Stimulated activated CD8-positive, alpha-beta memory T cell treated with anti-CD3 and anti-CD28 coated beads, Interleukin-7, amount 100 ng/mL, for 1 hour (primary cell): Measurements from ENCODE around the gene PBX1.
"Not testable (repeated sequence)": the region's sequence is repeated elsewhere in the genome, so short reads cannot be mapped to it uniquely, and the experiment has no call there.

ENCODE experiments used
- DNase-seq, 2 donors: peaks; one replicate each; pipeline ENCODE4 v3.0.0-alpha.2; 2020; ENCODE audit warnings: low read depth in 2 of 2

Gene PBX1

DNA sequence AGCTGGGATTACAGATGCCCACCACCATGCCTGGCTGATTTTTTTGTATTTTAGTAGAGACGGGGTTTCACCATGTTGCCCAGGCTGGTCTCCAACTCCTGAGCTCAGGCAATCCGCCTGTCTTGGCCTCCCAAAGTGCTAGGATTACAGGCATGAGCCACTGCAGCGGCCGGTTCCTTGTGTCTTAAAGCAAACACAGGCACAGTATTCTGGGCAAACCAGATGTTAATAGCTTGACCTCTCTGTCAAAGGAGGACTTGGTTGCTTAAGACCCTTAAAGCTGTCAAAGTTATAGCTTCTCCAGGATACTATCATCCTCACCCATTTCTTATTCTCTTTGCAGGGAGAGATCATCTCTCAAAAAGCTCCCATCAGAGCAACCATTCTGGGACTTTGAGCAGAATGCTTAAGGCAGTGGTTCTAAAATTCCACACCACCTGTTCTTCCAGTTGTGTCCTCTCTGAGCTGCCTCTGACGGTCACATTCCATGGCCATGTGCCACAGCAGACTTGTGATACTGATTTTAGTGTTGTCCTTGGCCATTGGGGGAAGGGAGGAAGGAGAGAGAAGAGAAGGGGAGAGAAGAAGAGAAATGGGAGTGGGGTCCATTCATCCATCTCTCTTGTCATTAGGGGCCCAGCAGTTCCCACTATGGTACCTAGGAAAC is 81.8 kb downstream of the PBX1 start:
- no peak for DNase-seq

DNA sequence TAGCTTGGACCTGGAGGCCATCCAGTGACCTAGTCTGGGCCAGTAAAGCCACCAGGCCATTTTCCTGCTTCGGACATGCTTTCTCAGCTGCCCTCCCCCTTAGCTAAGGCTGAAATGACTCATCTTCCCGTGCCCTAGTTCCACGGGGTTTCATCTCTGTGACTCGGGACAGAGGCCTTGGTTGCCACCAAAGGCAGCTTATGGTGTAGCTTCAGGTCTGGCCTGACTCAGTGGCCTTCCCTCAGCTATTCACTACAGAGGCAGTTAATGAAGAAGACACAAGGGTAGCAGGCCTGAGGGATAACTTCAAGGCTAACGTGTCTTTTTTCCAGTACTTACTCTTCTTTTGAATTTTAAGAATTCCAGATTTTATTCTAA is 82.4 kb downstream of the PBX1 start:
- no peak for DNase-seq

DNA sequence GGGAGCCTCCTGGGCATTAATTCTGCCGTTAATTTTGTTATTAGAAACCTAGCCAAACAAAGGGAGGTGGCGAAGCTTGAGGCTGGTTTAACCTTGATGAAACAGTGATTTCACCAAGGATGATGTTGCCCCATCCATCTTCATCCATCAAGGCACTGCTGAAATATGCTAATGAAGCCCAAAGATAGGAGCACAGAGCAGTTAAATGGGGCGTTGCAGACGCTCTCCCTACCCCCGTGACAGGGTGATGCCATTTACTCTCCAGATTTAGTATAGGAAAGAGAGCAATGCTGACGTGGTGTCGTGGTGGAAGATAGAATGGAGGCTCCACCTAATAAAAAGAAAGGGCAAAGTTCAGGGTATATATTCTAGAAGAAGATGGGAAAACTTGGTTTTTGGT is 84.0 kb downstream of the PBX1 start:
- no peak for DNase-seq

DNA sequence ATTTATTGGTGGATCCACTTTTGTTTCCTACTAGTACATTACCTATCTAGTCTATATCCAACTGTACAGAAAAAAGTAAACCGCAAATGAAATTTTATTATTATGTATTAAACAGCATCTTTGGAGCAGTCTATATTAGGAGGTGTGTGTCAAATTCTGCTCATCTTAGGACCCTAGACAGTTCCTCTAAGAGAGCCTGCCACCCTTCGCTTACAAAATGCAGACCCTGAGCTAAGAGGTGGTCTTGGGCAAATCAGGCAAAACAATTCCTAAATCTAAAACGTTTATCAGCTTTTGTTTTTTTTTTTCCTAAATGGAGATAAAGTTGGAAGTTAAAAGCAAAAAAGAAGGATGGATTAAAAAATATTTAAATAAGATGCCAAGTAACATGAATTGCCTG is 85.3 kb downstream of the PBX1 start:
- no peak for DNase-seq

DNA sequence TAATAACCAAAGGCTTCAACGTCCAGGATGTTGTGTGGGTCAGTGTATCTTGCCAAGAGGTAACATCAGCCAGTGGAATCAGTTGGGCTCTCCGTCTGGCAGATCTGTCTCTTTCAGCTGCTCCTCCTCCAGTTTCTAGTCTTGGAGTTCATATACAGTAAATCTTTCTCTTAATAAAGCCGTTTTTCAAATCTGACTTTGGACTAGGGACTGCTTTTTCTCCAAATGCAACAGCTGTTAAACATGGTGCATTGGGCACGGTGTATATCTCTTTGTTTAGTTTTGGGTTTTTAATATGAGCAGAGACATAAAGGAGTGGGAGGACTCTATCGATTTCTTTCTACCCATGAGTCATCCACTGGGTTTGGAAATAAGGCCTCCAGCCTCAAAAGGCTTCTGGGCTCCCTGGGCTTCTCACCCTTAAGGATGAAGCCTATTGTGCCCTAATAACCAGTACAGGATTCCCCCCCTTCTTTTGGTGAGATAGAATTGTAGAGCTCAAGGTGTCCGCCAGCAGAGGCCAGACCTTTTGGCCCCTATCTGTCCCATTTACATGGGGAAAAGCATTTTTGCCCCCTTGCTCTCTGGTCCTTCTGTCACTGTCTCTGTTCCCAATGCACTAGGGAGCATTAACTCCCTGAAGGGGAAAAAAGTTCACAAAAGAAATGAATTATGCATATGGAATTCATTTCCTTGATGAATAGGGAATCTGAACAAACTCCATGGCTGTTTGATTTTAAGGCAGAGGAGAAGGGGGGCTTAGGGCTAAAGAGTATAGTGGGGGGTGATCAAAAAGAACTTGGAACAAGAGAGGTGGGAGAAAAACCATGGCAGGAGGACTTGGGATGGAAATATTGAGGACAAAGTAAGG is 86.0 kb downstream of the PBX1 start:
- no peak for DNase-seq

DNA sequence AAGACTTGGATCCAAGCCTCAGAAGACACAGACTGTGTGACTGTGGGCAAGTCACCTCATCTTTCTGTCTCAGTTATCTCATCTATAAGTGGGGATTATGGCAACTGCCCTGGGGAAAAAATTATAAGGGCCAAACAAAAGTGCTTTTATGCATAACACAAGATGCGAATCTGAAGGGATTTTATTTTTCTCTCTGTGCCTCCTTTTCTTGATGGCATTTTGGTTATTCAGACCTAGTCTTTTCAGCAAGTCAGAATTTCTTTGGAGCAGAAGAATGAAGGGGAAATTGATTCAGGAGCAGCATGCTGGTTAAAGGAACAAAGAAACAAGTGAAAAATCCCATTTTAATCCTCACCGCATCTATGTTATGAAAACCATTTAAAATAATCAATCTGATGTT is 86.9 kb downstream of the PBX1 start:
- DNase-seq = no peak

DNA sequence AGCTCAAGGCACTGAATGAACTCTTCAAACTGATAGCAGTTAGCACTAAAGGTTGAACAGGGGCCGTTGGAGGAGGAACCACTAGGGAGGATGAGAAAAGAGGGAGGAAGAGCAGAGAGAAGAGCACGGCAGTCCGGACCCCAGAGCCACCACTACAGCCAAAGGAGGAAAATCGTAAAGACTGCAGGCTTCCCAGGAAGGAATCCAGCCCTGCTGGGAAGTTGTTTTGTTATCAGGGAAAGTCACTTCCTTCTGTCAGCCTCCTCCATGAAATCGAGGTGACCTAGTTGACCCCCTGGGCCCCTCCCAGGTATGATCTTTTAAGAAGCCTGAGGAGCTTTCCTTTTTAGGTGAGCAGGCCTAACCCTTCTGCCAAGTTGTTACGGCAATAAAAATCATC is 88.2 kb downstream of the PBX1 start:
- no peak for DNase-seq

DNA sequence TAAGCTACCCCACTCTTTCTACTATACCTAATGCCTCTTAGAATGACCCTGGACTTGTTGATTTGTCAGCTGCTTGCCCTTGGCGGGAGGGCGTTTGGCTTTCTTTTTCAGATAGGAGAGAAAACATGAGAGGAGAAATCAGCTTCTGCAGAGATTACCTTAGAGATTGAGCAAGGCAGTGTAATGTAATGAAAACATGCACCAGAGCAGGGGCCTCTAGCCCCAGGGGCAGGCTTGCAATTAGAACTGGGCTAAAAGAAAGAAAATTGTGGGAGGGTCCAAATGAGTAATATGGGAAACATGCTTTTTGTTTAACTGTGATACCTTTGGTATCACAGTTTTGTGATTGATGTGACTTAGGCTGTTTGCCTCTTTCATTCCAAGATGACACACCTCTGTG is 89.7 kb downstream of the PBX1 start:
- no peak for DNase-seq

DNA sequence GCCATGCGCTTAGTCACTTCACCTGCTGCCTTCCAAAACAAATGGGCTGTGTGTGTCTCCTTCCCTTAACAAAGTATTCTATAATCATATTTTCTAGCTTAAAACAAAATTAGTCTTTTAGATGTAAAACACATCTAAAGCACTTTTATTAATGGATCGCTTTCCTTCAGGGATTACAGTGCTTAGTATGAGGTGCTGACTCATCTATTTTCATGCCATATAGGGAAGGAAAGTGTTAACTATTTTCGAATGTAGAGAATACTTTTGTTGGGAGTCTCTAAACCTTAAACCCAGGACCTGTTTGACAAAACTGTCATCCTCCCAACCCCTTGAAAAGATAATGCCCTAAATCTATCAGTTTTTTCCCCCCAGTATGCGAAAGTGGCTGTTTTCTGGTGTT is 90.2 kb downstream of the PBX1 start:
- no peak for DNase-seq

DNA sequence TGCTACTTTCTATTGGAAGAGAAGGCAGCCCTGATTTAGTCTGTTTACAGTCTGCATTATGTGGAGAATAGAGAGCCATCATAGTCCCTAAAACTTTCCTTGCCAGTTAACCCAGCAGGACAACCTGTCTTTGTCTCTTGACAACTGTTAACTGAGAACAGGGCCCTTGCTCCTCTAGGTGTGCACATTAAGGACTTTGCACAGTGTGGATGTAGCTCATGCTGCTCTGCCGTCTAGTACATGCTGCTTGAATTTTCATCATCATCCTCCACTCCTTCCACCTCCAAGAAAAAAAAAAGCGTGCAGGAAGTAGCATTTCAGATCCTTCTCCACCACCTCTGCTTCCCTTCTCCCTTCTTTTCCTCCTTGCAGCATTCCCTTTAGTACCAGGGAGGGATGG is 91.5 kb downstream of the PBX1 start:
- no peak for DNase-seq

DNA sequence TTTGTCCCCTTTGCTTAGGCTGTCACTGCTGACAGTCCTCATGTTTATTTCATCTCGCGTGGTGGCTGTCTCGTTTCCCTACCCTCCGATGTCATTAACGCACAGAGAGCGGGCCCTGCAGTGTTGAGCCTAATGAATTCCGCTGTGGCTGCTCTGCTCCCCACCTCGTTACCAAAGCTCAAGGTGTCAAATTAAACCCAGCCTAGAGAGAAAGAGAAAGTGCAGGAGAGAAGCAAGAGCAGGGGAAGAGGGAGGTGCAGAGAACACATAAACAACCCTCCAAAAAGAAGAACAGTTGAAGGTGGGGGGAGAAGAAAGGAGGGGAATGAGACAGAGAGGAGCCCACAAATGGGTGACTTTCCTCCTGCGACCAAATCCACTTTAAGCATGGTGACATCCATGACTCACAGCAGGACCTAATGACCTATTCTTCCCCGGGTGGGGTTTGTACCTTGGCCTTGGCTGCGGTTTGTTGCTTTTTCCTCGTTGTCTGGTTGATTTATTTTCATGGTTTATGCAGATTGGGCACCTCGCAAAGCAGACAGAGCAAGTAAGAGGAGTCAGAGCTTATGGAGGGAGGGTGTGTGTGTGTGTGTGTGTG is 92.5 kb downstream of the PBX1 start:
- peak in 1 of 2 donors; percentile 4 for DNase-seq

DNA sequence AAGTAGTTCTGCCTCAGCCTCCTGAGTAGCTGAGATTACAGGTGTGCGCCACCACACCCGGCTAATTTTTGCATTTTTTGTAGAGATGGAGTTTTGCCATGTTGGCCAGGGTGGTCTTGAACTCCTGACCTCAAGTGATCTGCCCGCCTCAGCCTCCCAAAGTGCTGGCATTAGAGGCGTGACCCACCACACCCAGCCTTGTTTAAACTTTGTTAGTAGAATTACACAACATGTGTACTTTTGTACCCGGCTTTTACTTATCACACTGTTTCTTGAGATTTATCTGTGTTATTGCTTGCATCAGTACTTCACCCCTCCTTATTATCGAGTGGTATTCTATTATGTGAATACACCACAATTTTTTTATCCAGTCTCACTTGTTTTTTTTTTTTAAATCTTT is 94.0 kb downstream of the PBX1 start:
- not testable (repeated sequence) for DNase-seq

DNA sequence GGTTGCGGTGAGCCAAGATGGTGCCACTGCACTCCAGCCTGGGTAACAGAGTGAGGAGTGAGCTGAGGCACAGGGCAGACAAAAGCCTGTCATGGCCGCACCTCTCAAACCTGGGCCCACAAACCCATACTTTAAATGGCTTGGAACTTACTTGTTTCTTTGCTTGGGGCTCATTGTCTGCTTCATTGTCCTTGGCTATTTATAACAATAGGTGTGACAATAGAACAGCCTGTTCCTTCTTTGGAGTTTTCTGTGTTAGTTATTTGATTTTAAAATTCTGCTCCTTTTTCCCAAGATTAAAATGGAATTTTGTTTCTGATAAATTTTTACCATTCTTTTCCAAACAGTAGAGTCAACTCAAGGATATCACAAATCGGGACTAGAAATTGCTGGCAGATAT is 94.7 kb downstream of the PBX1 start:
- no peak for DNase-seq

DNA sequence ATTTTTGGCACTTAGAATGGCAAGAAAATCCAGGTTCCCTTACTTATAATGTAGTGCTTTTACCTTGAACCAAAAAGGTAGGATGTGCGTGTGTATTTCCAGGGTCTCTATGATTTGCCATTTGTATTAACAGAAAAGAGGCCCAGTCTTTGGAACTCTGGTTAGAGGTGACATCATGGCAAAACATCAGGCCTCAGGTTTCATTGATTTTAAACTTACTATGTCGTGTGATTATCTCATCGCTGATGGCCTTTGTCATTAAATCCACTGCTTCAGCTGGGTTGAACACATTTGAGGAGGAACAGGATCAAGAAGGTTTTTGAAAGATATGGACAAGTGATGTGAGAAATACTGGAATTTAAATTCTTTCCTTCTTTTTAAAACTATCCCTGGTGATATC is 95.2 kb downstream of the PBX1 start:
- DNase-seq = no peak

DNA sequence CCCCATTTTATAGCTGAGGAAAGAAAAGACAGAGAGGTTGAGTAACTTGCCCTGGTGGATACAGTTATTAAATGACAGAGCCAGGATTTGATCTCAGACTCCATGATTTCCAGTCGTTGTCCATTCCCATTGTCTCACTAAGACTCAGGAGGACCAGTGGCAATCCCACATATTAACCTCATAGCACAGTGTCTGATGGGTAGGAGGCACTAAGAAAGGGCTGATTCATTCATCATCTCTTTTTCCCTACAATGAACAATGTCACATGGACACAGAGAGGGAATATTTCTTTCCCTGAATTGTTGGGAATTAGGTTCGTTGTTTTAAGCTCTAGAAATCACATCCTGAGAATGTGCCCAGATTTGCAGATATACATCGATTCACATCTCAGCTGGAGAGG is 99.9 kb downstream of the PBX1 start:
- no peak for DNase-seq

DNA sequence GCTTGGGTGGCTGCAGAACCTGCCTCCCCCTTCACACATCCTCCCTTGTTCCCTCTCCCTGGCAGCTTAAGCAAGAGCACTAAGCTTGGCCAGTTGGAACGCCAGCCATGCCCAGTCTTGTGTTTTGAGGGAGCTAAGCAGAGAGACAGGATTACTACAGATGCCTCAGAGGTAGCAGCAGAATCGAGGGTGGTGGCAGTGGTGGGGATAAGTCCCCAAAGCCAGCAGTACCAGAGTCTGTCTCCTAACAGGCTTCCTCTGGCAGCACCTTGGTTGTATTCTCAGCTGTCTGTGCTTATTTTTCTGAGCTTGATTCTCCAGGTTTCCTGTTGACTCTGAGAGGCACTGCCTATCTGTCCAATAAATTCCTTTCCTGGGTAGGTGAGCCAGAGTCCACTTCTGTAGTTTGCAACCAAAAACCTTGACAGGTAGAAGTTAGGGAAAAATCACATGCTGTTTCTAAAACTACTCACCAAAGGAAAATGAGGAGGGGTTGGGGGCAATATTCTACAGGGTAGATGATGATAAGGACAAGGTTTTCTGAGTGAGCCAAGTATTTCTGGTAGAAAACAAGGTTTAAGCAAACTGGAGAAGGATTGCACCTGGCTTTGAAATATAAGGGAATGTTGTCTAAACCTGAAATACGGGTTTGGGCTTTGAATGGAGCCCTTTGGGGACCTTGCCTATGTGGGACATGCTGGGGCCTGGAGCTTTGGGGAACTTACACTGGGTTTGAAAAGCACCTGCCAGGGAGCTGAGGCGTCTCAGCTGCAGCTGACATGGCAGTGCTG is 100.8 kb downstream of the PBX1 start:
- DNase-seq = no peak

DNA sequence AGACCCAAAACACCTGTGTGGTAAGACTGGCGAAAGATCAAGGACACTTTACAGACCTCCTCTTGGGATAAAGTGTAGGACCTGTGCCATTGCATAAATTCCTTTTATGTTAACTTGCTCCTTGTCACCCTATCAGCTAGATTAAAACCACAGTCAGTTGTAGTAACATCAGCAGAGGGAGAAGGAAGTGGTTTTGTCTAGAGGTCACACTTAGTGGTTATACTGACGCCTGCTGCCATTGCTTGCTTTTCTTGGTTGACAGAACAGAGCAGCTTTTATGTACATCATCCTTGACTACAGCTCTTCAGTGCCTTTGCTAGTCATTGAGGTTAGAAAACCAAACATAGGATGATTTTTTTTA is 101.4 kb downstream of the PBX1 start:
- DNase-seq = no peak

DNA sequence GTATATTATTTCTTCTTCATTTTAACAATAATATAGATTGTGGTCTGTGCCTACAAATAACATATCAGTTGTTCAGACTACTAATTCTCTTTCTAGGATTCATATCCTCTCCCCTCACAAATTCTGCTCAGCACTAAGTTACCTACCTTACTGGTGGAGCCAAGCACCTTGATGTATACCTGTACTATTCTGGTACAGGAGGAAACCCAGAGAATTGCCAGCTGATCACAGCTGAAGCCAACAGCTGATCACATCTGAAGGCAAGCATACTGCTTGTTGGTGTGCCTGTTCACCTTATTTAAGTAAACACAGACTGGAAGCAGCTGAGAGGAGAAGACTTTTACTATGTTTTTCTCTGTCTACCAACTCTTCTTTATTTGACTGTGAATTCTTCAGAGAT is 101.8 kb downstream of the PBX1 start:
- no peak for DNase-seq

DNA sequence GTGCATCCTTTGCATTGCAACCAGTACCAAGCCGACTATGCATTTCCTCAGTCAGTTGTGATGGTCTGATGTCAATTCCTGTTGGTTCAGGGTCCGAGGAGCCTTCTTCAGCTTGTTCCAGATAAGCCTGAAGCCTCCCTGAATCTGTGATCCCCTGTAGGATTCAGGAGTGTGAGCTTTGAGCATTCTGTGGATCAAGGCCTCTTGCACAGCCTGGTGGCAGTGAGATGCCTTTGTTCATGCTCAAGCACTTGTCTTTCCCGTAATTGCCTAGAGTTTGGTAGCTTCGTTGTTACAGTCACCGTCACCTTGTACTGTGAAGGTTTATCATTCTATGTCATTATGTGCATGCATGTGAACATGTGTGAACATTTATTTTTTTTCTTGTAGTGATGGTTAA is 103.5 kb downstream of the PBX1 start:
- no peak for DNase-seq

DNA sequence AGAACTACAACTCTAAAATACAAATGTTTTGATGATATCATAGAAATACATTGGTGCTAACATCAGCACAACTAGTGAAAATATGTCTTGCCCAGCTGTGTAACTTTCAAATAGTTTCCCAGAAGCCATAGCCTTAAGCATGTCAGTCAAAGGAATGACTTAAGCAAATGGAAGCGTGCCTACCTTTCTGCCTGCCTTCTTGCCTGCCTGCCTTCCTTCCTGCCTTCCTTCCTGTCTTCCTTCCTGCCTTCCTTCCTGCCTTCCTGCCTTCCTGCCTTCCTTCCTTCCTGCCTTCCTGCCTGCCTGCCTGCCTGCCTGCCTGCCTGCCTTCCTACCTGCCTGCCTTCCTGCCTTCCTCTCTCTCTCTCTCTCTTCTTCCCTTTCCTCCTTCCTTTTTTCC is 104.0 kb downstream of the PBX1 start:
- no peak for DNase-seq

DNA sequence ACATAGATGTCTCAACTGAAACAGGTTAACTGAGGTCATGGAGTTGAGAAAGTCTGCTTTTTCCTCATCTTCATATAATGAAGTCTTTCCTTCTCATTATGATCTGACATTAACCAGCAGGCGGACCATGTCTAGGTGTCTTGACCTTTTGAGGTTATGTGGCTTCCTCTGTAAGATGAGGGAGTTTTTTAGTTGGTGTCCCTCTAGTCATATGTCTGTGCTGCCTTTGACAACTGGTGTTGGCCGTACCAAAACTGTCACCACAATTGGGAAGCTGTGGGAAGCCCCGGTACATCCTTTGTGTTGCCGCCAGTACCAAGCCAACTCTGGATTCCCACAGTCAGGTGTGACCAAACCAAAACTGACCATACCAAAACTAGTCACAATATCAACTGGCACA is 105.1 kb downstream of the PBX1 start:
- no peak for DNase-seq

DNA sequence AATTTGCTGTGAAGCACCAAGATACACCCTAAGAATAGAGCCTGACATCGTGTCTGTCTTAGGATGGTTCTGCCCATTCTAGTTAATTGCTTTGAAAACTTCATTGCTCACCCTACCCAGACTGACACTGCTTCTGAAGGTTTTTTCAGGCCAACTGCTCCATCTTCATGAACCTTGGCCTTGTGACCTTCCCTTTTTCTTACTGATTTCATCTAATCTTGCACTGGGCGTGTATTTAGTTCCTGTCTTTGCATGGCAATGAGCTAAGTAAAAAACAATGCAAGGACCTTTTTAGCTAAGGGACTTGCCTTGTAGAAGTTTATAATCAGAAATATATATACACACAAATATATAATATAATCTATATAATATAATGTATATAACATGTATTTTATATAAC is 108.0 kb downstream of the PBX1 start:
- no peak for DNase-seq
